GM19043 (cell line): ENCODE results near the gene YTHDF1.

Source experiments
- ATAC-seq: cut with Tn5 transposase; IDR thresholded peaks from one replicate; pipeline ENCODE4 v1.9.1; 2021; ENCODE audit warnings: low read depth; ENCODE audit not compliant: unreplicated experiment

Gene YTHDF1

GRCh38 chr20:63212792-63213191, 3.1 kb downstream of the YTHDF1 start:
- ATAC-seq = no peak

GRCh38 chr20:63212393-63212730, 3.6 kb downstream of the YTHDF1 start:
- ATAC-seq = no peak

GRCh38 chr20:63210011-63210605, 5.8 kb downstream of the YTHDF1 start:
- ATAC-seq = no peak

DNA sequence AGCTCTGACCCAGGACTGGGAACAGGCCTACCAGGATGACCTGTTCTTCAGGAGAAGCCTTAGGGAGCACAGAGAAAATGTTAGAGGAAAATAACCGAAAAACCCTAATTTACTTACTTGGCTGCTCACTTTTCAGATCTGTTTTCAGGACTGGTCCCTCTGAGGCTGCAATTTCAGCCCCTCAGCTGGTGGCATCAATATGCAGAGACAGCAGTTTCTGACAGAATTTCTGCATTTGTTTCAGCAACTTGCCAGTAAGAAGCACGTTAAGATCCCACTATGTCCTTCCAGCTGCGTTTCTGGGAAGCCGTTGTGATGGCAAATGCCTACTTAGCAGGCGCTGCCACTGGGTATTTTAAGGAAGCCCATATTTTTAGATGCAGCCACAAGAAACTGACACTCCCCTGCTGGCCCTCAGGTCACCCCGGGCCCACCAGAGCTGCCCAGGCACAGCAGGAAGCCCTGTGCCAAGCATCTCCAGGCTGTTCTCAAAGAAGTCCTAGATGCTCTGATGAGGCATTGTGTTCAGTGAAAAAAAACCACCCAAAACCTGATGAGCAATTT, 7.5 kb downstream of the YTHDF1 start:
- ATAC-seq = no peak

- no peak for ATAC-seq
Observed at GRCh38 chr20:63206878-63207277, 9.1 kb downstream of the YTHDF1 start.

DNA sequence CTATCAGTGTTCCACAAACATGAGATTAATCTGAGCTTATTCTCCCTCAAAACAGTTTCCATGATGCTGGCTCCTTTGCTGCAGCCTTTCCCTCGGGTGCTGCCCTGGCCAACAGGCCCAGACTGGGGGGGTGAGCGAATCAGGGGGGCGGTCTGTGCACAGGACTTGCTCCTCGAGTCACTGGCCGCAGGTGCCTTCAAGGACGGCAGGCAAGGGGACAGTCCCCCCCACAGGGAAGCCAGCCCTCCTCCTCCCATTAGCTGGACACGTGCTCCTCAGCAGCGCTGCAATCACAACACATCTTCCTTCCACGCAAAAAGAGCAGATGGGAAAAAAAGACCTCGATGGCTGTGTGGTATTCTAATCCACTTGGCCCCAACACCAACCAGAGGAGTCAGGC, 10.0 kb downstream of the YTHDF1 start:
- ATAC-seq = no peak

DNA sequence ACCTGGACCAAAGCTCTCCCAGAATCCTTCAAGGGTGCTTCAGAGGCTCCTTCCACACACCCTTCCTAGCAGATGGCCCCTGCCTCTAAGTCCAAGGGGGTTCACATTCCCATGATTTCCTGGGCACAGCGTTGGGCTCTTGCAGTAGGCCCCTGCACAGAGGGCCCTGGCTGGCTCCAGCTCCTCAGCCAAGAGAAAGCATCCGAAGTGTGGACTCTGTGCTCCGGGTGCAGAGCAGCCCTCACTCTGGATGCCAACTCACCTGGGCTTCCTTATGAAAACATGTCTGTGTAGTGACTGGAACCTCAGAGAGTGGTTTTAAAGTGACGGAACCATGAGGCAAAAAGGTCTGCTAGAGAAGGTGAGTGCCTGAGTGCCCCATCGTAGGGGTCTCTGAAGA, 11.6 kb downstream of the YTHDF1 start:
- ATAC-seq = no peak

DNA sequence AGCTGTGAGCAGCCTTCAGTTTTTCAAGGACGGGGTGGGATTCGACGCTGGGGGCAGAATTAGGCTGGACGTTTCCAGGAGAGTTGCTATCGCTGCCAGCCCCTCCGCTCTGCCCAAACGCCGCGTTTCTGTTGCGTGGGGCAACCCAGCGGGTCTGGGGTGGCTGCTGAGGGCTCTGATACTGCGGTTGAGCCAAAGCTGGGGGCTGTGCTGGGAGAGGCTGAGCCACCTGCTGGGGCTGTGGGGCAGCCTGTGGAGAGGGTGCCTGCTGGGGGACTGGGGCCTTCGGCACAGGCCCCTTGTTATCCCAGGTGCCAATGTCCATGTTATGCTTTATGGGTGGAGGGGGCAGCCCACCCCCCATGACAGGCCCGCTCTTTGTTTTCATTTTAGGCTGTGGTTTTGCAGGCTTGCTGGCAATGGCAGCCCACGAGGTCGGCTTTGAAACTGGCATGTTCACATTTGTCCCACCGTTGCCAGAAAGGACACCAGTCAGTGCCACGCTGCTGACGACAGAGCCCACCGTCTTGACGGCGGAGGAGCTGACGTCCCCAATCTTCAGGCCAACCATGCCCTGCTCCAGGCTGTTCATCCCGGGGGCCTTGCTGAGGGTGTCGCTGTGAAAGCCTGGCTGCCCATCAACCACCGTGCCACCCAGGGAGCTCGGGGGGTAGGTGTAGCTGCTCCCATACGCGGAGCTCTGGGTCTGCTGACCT, 13.0 kb downstream of the YTHDF1 start:
- ATAC-seq = no peak

- ATAC-seq = no peak
Observed at GRCh38 chr20:63202021-63202420, 13.9 kb downstream of the YTHDF1 start.

- no peak for ATAC-seq
Observed at GRCh38 chr20:63198606-63199005, 17.3 kb downstream of the YTHDF1 start.

DNA sequence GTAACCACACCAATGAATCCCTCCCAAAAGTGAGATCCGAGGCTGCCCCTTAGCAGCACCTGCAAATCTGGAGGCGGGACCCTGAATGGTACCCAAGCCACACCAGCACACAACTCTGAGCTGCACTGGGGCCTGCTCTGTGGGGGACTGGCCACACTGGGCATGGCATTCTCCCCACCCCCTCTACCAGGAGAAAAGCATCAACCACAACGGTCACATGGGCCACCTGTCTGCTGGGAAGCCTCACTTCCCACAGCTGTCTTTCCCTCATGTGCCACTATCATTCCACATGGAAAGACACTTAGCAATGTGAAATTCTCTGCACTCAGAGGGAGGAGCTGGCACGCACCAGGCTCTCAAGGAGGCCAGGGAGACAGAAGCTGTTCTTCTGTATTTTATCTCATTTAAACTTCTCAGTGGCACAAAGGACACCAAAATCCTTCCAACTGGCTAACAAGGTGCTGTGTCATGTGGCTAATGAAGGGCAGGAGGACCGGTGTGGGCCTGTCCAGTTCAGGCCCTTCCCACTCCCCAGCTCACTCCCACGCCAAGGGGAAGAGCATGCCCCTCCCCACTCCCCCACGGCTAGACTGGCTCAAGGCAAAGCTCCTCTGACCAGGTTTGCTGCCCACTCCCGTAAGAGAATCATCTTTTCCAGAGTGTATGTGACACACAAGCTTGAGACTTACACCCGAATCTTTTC, 19.0 kb downstream of the YTHDF1 start:
- ATAC-seq = no peak

DNA sequence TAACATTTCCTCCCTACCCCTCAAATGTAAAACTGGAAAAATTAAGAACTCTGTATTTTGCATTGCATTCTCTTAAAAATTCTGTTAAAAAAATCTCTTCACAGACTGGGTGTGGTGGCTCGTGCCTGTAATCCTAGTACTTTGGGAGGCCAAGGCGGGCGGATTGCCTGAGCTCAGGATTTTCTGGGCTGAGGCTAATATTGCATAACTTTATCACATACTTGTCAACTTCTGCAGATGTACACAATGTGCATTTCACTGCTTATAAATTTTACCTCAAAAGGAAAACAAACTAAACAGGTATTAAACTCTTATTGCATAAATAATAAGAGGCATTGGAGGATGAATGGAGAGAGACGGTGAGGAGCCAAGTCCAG, 21.1 kb downstream of the YTHDF1 start:
- ATAC-seq = no peak

DNA sequence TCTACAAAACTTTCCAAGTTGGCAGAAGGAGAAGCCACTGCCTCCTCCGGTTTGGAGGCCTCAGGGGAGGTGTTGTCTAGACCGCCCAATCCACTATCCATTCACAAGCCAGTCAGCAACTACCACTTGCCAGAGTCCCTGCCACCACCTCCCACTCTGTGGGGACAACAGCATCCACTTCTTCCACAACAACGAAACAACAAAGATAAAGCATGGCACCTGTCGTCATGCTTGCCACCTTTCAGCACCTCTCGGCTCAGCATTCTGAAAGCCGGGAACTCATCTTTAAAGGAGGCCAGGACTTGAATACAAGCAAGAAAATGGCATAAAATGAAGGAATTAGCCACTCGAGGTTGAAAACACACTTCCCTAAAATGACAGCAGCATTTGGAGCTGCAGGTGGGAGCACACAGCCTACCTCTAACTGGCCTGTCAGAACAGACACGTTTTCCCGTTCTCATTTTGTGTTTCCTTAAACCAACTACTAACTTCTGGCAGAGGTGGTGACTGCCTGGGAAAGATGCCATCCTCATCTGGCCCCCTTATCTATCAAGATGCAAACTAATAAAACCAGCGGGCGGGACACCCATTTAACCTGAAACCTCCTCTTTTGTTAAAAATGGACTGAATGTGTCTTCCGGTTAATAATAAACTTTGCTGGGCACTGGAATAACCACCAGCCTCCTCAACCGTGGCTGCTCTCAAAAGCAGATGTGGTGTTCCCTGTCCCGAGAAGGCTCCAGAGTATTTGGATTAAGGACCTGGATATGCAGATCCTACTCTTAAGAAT, 21.7 kb downstream of the YTHDF1 start:
- no peak for ATAC-seq

GRCh38 chr20:63192721-63193120, 23.2 kb downstream of the YTHDF1 start:
- ATAC-seq = no peak

DNA sequence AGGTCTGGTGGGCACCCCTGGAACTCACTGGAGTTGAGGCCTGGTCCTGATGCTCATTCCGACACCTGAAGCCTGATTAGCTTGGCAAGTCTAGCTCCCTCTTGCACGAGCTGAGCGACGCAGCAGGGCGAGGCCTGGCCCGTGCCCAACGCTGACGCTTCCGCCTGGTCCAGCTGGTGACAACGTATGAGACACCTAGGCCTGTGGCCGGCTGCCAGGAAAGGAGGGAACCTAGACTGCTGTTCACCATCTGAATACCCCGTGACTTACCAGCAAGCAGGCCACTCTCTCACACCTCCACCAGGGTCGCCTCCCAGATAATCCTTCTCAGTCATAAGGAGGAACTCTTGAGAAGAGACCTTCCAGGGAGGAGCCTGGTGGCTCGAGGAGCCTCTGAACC, 24.5 kb downstream of the YTHDF1 start:
- ATAC-seq = no peak

DNA sequence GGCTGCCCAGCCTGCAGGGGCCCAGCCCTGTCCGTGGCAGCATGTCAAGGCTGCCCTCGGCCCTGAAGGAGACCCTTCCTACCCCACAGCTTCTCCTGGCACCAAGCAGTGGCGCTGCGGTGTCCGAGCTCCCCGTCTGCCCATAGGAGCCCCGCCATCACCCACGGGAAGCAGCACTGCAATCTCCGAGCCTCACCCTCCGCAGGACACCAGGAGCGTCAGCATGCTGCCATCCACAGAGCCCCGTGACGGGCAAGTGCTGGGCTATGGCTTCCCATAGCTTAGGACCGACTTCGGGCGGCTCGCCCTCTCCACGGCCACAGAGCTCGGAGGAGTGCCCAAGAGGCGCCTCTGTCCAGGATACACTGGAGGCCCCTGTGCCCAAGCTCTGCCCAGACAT, 25.1 kb downstream of the YTHDF1 start:
- no peak for ATAC-seq

- ATAC-seq = no peak
Observed at GRCh38 chr20:63189846-63190559, 25.9 kb downstream of the YTHDF1 start.

GRCh38 chr20:63189322-63189642, 26.6 kb downstream of the YTHDF1 start:
- ATAC-seq = no peak

- ATAC-seq = no peak
Observed at GRCh38 chr20:63188641-63189321, 27.1 kb downstream of the YTHDF1 start.

DNA sequence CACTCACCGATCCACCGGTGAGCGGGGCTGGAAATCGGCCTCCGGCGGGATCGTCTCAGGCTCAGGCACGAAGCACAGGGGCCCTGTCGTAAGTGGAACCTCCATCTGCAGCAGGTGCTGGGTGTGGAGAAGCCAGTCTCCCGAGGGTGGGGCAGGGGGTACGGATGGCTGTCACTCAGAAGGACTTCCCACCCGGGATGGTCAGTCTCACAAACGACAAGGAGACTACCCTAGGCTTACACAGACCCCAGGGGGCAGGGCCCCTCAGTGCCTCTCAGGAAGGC, 27.8 kb downstream of the YTHDF1 start:
- no peak for ATAC-seq
